Left forelimb (tissue), 1 donor: ENCODE data around the gene TNFRSF14.

Experiments
- DNase-seq: peaks from one replicate; pipeline ENCODE4 v3.0.0-alpha.2; 2018; ENCODE audit warnings: low spot score

The TNFRSF14 gene

DNA sequence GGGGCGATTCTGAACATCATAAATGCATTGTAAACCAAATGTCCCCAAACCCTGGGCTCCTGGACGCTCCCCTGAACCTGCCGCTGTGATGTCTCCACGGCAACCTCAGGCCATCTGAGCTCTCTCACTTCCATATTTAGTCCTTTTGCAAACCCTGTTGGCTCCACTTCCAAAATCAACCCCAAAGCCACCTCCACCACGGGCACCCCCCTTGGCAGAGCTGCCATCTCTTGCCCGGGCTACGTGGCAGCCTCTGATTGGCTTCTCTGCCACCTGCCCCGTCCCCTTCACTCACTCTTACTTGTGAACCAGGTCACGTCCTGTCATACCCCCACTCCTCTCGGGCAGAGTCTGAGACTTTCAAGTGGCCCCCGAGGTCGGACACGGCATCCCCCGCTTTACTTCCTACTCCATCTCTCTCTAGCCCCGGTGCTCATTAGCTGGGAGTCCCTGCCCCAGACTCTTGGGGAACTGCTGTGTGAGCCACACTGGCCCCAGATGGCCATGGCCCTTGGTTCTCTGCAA, 46.2 kb downstream of the TNFRSF14 start:
- no peak for DNase-seq

DNA sequence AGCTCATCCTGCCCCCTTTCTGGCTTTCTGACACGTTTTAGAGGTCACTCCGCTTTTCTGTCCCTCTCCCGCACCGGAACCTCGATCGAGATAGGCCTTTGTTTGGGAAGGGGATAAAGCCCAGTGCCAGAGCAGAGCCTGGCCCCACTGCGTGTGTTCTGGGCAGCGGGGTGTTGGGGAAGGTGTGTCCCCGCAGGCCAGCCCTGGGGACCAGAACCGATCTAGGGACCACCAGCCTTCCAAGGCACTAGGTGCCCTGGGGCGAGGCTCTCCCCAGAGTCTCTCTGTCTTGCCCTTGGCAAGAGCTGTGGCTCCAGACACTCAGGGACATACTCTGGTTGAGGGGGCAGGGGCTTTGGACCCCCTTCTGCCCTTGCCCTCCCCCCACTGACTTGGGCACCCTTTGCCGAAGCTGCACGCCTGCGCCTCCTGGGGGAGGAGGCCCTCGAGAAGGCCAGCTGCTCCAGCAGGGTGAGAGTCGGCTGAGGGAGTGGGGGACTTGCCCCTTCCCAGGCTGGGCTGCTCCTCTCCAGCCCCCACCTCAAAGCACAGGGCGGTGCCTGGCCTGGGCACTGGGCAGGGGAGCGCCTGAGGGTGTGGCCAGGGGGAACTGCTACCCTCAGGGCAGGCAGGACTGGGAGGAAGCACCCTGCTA, 46.8 kb downstream of the TNFRSF14 start:
- peak; percentile 55 for DNase-seq

DNA sequence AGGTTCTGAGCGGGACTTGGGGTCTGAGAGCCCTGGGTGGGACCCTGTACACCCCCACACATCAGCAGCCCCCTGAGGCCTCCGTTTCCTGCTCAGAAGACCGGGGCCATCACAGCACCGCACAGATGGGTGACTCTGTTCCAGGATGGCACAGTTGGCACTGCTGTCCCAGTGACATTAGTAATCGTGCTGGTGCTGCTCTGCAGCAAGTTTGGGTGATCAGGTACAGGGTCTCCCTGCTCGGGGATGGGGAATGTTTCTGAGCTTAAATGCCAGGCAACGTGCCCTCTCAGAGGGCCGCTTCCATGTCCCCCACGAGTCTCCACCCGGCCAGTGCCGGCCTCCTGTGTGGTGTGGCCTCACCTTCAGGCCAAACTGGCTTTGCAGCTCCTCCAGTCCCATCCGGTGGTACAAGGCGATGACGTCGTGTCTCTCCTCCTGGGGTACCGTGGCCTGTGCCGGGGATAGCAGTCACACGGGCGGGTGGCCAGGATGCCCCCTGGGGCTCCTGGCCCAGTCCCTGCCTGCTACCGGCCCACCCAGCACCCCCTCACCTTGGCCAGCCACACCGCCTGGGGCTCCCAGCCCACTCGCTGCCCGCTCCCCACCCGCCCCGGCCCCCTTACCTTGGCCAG, 47.5 kb downstream of the TNFRSF14 start:
- peak; percentile 60 for DNase-seq

DNA sequence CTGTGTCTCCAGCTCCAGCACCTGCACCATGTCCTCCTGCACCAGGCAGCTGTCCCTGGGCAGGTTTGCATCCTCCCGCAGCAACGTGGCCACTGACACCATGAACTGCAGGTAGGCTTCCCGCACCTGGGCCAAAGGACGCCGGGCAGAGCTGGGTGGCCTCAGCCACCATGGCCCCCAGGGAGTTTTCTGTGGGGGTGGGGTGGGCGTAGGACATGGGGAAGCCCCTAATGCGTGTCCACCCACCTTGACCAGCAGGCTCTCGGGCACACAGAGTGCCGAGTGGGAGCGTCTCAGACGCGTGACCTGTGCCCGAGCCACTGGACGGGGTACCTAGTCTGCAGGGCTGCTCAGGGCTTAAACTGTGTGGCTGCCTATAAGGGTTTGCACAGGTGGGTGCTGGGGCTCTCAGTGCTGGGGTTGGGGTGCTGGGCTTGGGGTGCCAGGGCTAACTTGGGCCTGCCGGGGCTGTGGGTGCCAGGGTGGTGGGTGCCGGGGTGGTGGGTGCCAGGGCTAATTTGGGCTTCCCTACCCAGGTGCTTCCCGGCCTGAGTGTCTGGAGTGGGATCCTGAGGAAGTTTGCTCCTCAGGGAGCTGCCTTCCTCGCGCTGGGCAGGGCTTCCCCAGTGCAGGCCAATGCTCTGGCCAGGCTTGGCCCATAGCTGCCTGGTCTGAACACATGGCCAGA, 48.1 kb downstream of the TNFRSF14 start:
- peak; percentile 65 for DNase-seq

DNA sequence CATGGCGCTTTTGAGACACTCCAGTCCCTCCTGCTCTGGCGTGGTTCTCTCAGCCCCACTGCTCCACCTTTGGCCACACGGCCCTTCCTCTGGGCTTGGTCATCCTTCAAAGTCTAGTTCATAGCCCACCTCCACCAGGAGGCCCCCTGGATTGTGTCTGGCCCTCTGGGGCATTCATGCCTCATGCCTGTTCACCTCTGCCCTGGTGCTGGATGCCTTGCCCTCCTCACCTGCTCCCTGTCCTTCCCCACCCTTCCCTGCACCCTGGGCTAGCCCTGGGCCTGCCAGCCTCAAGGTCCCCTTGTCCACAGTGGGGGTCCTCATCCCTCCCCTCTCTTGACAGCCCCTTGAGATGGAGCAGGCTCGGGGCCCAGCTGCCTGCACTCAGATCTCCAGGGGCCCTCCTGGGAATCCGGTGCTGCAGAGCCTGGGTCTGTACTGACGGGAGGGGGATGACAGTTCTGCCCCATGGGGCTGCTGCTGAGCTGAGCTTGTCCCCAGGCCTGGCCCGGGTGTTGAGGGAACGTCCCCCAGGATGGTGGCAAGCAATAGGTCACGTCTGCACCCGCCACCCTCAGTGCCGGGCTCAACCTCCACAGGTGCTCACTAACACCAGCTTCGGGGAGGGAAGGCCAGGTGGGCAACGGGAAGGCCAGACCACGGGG, 48.8 kb downstream of the TNFRSF14 start:
- DNase-seq, result peak; percentile 52

DNA sequence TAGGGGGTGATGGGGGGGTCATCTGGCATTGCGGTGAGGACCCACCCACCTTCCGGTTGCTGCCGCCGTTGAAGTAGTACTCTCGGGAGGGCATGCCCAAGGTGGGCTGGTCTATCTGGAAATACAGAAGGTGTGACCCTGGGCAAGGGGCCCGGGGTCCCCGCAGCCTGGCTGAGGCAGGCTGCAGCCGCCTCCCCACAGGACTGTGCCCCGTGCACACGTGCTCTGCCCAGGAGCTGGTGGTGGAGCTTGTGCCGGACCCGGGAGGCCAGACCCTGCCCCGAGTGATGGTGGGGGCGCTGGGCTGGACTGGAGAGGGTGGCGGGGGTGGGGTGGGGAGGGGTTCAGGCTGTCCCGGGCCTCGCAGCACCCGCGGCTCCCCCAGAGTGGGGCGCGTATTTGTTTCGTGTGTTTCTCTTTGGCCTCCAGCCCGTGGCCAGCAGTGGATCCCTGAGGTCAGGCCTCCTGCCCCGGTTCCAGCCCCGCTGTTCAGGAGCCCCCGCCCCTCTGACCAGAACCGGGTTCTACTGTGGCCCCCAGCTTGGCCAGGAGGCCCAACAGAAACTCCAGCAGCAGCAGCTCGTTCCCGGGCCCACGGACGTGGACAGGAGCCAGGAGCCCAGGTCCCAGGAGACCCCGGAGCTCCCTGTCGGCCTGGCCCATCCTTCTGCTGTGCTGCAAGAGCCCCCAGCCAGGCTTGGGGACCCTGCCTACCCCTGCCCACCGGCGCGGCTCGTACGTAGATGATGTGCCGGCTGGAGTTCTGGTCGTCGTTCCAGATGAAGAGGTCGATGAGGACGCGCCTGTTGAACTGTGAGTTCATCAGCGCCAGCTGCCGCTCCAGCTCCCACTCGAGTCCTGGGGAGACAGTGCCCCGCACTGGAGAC, 49.6 kb downstream of the TNFRSF14 start:
- peak; percentile 62 for DNase-seq

DNA sequence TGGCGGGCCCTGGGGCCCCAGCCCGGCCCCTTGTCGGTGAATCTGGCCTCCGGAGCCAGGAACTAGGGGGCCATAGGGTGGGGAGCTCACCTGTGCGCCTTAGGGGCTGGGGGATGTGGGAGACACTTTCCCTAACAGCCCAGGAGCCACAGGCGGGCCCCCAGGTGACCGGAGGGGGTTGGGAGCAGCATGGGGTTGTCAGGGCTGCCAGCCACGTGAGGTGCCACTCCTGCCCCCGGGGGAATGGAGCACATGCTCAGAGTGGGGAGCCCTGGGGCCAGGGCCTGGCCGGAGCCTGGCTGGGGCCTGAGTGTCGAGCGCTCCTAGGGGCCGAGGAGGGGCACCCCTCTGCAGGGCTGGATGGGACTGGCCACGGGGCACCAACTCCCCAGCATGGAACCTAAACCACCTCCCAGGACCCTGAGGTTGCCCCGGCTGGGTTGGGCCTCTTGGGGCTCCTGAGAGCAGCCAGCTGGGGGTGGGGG, 50.3 kb downstream of the TNFRSF14 start:
- DNase-seq, result peak; percentile 58

DNA sequence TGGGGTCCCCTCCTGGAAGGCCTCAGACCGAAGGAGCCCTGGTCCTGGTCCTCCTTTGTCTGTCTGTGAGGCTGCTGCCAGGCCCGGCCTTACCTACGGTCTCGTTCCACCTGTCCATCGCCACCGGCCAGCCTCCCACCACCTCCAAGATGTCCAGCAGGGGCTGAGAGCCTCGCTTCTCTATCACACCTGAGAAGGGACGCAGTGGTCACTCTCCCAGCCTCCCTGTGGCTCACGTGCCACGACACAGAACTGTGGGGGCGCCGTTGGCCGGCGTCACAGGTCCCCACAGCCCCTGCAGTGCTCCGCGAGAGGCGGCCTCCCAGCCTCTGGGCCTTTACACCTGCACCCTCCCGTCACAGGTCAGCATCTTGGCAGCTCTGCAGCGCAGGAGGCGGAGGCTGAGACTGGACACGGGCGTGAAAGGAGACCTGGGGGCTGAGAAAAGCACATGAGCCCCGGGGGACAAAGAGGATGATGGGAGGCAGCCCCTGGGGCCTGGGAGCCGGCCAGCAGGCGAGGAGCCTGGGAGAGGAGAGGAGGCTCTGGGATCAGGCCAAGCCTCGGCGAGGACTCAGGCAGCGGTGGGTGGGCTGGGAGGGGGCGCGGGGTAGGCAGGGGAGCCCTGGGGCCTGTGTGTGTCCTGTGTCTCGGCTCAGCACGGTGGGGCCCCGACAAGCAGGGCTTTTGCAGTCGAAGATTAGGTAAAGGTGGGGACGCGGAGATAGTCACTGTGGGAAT, 50.9 kb downstream of the TNFRSF14 start:
- peak; percentile 68 for DNase-seq

DNA sequence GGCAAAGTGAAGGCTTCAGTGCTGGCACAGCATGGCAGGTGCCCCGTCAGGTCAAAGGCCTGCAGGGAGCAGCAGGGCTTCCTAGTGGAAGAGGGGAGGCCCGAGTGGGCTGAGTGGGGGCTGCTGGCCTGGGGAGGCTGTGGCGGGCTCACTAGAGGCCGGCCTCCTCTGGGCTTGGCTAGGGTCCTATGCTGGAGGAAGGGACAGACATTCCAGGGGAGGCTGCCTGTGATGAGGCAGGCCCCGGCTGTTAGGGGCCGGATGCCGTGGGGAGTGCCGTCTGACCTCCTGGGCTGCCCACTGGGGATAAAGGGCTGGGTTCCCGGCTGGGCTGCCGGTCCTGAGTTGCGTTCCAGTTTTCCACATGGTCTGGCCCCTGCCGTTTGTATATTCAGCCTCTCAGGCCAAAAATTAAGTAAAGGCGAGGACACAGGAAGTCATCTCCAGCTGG, 51.5 kb downstream of the TNFRSF14 start:
- DNase-seq, result peak; percentile 69

DNA sequence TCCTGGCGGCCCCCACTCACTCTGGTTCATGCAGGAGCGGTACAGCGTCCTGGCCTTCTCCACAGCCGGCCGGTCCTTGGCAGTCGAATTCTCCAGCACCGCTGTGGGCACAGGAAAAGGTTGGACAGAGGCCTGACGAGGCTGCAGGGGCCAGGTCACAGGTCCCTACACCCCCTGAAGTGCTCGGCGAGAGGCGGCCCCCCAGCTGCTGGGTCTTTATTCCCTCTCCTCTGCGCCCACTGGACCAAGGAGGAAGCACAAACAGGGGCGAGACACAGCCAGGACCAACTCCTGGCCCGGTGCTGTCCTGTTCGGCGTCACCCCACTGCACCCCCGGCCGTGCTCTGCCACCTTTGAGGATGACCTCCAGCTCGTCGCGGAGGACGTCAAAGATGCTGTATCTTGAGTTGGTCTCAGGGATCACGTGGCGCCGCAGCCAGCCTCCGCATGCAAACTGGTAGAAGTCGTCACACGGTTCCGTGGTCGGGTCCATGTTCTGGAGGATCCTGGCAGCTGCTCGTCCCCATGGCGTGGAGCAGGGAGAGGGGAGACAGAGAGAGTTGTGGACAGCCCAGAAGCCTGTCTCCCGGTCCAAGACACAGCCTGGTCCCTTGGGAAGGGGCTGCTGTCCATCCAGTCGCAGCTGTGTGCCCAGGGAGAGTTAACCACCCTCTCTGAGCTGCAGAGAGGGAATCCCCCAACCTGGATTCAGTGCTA, 53.3 kb downstream of the TNFRSF14 start:
- DNase-seq, result peak; percentile 62

DNA sequence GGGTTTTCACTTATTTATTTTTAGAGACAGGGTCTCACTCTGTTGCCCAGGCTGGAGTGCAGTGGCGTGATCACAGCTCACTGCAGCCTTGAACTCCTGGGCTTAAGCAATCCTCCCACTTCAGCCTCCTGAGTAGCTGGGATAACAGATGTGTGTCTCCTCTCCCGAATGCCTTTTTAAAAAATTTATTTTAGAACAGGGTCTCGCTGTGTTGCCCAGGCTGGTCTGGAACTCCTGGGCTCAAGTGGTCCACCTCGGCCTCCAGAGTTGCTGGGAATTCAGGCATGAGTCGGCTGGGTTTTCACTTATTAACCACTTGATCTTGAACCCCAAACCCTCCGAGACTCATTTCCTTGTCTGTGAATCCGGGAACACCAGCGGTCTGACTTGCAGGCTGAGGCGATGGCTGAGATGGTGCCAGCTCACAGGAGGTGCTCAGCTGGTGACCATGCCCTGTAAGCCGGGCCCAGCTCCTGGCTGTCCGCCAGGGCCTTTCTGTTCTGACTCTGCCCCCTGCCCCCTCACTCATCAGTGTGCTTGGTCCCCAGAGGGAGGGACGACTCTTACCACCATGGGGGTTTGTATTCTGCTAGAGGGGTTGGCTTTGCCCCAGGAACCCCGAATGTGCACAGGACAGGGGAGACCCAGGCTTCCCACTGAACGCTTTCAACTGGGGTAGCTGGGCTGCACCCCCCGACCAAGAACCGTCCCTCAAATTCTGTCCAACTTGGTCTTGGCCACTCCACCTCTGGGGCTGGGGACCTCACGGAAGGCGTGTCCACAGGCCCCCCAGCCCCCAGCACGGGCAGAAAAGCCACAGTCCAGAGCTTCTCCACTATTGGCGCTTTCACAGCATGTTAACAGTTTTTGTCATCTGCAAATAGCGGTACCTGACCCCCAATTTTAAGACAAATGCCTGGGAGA, 54.1 kb downstream of the TNFRSF14 start:
- DNase-seq, result peak; percentile 61

DNA sequence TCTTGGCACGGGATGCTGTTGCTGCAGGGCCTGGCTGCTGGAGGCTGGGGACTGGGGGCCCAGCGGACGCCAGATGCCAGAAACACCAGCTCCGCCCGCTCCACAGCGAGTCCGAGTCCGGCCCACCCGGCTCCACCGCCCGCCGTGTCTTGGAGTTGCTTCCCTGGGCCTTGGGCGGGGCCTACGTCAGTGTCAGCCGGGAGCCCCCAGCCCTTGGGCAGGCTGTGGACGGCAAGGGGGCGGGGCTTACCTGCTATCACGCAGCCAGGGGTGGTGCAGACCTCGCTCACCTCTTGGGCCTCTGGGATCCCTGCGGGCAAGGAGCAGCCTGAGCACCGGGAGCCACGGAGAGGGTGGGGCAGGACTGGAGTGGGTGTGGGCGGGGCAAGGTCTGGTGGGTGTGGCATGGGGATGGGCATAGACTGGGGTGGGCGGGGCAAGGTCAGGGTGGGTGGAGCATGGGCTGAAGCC, 54.9 kb downstream of the TNFRSF14 start:
- DNase-seq, result peak; percentile 67

DNA sequence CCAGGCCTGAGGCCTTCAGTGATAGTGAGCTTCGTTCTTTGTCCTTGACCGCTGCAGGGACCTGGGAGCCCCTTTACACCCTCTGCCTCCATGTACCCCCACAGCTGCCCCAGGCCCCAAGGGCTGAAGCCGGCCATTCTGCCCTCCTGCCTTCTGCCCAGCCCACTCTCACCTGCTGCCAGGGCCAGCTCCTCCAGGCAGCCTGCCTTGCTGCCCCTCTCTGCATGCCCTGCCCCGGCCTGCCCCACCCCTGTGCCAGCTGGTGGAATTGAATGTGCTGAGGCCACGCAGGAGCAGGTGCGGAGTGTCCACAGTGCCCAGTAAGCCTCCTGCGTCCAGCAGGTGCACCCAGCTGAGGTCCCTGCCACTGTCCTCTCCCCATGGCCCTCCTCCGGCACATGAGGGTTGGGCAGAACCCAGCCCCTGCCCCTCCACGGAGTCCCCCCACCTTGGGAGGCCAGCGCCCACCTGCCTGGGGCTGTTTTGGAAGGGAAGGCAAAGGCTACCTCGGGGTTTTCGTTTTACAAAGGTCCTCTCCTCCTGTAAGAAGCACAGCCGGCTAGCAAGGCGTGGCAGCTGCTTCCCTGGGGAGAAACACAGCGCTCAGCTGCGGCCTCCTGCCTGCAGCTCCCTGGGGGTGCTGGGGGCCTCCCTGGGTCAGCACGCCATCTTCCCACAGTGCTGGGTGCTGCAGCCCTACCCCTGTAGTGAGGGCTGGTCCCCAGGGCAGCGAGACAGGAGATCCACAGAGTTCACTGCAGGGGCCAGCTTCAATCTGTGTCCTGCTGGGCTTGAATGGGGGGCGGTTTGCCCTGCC, 55.7 kb downstream of the TNFRSF14 start:
- peak; percentile 45 for DNase-seq

DNA sequence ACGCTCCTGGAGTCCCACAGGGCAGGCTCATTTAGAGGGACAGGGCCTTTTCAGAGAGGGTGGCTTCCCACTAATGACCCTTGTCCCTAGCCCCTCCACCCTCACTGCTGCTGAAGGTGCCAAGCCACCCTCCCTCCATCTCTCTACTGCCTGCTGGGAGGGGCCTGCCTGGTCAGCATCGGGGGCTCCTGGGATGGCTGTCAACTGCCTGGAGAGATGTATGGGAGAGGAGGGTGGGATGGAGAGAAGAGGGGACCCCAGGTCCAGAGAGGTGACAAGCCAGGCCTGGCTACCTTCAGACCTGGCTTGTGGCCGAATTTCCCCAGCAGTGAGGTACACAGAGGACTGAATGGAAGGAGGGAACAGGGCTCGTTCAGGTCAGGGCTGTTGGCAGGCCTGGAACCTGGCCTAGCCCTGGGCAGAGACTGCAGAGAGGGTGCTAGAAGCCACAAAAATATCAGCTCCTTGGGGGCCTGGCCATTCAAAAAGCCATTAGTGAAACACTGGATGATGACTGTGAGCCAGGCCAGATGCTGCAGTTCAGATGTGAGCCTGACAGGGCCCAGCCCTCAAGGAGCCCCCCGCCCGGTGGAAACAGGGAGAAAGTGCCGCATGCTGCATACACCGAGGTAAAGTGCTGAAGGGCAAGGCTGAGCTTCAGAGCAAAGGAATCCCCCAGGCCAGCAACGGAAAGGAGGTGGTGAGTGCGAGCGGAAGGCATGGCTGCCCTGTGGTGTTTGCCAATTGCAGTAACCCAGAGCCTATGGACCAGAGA, 56.6 kb downstream of the TNFRSF14 start:
- DNase-seq, result peak; percentile 26
